Neural progenitor cell (in vitro differentiated cells): ENCODE data around the gene CEP135. TPM values are rescaled to one million over a fixed set of nuclear protein-coding genes. Genes with fewer than 3 reads are reported as not detected.

Experiments used
- DNase-seq: peaks from one replicate; pipeline ENCODE4 v3.0.0-alpha.2; 2016; ENCODE audit warnings: low spot score
- H2AFZ ChIP-seq: fragments of 200-600 bp; sonication (generic); replicated peaks from 2 replicates; pipeline ENCODE4 v1.6.1; 2016; ENCODE audit warnings: antibody characterized with exemption
- H3F3A ChIP-seq: fragments of 200-600 bp; sonication (generic); 2 replicates; pipeline ENCODE4 v1.6.1; 2016; ENCODE audit warnings: antibody characterized with exemption, low read depth
- H3K27ac ChIP-seq: fragments of 200-600 bp; sonication (generic); 2 replicates; pipeline ENCODE4 v1.5.1; 2016; ENCODE audit warnings: mild to moderate bottlenecking
- H3K27me3 ChIP-seq: fragments of 200-600 bp; sonication (generic); 2 replicates; pipeline ENCODE4 v1.6.1; 2016; ENCODE audit warnings: mild to moderate bottlenecking, moderate library complexity
- H3K36me3 ChIP-seq: fragments of 200-600 bp; sonication (generic); 2 replicates; pipeline ENCODE4 v1.5.1; 2016
- H3K4me1 ChIP-seq: fragments of 200-600 bp; sonication (generic); 2 replicates; pipeline ENCODE4 v1.6.1; 2016; ENCODE audit warnings: mixed run types
- H3K4me2 ChIP-seq: fragments of 200-600 bp; sonication (generic); 2 replicates; pipeline ENCODE4 v1.6.1; 2016
- H3K4me3 ChIP-seq: fragments of 200-600 bp; sonication (generic); 2 replicates; pipeline ENCODE4 v1.5.1; 2016
- H3K79me2 ChIP-seq: fragments of 200-600 bp; sonication (generic); 2 replicates; pipeline ENCODE4 v1.6.1; 2016; ENCODE audit warnings: low read depth
- H3K9ac ChIP-seq: fragments of 200-600 bp; sonication (generic); 2 replicates; pipeline ENCODE4 v1.6.1; 2016
- H3K9me3 ChIP-seq: fragments of 200-600 bp; sonication (generic); 2 replicates; pipeline ENCODE4 v1.5.1; 2016; ENCODE audit warnings: low read depth
- H4K20me1 ChIP-seq: fragments of 200-600 bp; sonication (generic); 2 replicates; pipeline ENCODE4 v1.6.1; 2016; ENCODE audit warnings: low read depth
- H3K27ac Mint-ChIP-seq: 3 replicates; pipeline ENCODE4 v1.8.0; 2021; ENCODE audit warnings: mixed read lengths
- H3K27me3 Mint-ChIP-seq: 2 replicates; pipeline ENCODE4 v1.8.0; 2022; ENCODE audit warnings: low read depth, mild to moderate bottlenecking, inconsistent platforms, moderate library complexity, mixed read lengths; ENCODE audit not compliant: insufficient read depth
- H3K36me3 Mint-ChIP-seq: 3 replicates; pipeline ENCODE4 v1.8.0; 2021; ENCODE audit warnings: mixed read lengths
- H3K4me1 Mint-ChIP-seq: 3 replicates; pipeline ENCODE4 v1.8.0; 2021; ENCODE audit warnings: mixed read lengths
- H3K4me3 Mint-ChIP-seq: 3 replicates; pipeline ENCODE4 v1.8.0; 2021; ENCODE audit warnings: mild to moderate bottlenecking, moderate library complexity, mixed read lengths
- H3K9me3 Mint-ChIP-seq: 3 replicates; pipeline ENCODE4 v1.8.0; 2020; ENCODE audit warnings: mixed read lengths
- EZH2 ChIP-seq: fragments of 200-600 bp; sonication (generic); IDR thresholded peaks from 2 replicates; pipeline ENCODE4 v1.6.1; 2017; ENCODE audit warnings: antibody characterized with exemption, mild to moderate bottlenecking, moderate library complexity
- EZH2phosphoT487 ChIP-seq: fragments of 200-600 bp; sonication (generic); IDR thresholded peaks from 2 replicates; pipeline ENCODE4 v1.6.1; 2017; ENCODE audit warnings: antibody characterized with exemption
- total RNA-seq: library from RNA; depleted of rRNA; stranded (reverse); fragments of >200 nt; gene quantifications from 2 replicates; pipeline ENCODE4 v1.2.3, GENCODE V29; 2015; ENCODE audit warnings: low replicate concordance
- TF ChIP-seq, protein P1 (sequence below): fragments of 200-600 bp; sonication (generic); IDR thresholded peaks from 2 replicates; pipeline ENCODE4 v1.5.1; 2017; ENCODE audit warnings: antibody characterized with exemption, mild to moderate bottlenecking

Gene CEP135
- total RNA-seq, 1 donor from 2014 or later = 40.4 TPM

DNA sequence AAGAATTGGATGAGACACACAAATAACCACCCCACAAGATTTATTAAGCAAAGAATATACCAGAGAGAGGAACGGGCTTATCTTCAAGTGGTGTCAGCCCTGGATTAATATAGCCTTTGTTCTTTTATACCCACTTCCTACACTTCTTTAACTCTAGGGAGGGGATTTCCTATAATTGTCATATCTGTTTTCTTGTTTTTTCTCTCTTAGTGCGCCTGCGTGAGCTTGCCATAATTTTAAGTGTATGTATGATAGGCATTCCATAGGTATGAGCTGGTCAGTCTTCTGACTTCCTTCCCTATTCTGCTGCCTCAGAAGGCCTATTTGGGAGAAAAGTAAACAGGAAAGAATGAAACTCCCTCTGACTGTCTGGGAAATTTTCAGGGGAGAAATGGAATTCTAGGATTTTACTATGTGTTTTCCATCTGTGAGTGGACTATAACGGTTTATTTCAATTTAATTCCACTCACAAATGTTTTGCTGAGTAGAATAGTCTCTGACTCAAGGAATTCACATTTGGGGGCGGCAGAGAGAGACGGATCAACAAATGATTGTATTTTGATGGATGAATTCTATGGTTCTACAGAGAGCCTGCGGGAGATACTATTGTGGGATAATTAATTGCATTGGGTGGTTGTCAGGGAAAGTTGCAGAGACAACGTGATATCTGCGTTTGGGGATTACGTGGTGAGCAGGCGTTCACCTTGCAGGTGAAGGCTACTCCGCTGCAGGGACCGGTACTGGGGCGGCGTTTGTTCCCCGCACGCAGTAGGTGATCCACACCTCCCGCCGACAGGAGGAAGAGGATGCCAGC lies 626 bp upstream of the CEP135 start:
- Mint-ChIP-seq H3K4me3 (peak overlapping the region; percentile 96), H3K27ac (peak overlapping the region; percentile 29), H3K36me3 (peaks cover 4% of the 10 kb centered on the region), H3K27me3 (no peaks in the 10 kb centered on the region), H3K4me1 (peaks cover 17% of the 10 kb centered on the region), H3K9me3 (no peaks in the 10 kb centered on the region)
- H3K4me1 ChIP-seq = peaks cover 17% of the 10 kb centered on the region
- H3K27ac ChIP-seq = no peak overlapping the region
- no peak overlapping the region for H3K9ac ChIP-seq
- peak overlapping the region; percentile 89 for H2AFZ ChIP-seq
- H3K27me3 ChIP-seq = no peaks in the 10 kb centered on the region
- peak overlapping the region; percentile 65 for H3K4me3 ChIP-seq
- peaks cover 34% of the 10 kb centered on the region for H3K79me2 ChIP-seq
- peaks cover 7% of the 10 kb centered on the region for H3K36me3 ChIP-seq
- H3F3A ChIP-seq = peaks cover 32% of the 10 kb centered on the region
- H3K9me3 ChIP-seq = no peaks in the 10 kb centered on the region
- H3K4me2 ChIP-seq = peak overlapping the region; percentile 95
- DNase-seq = no peak
- TF ChIP-seq, protein P1, sequence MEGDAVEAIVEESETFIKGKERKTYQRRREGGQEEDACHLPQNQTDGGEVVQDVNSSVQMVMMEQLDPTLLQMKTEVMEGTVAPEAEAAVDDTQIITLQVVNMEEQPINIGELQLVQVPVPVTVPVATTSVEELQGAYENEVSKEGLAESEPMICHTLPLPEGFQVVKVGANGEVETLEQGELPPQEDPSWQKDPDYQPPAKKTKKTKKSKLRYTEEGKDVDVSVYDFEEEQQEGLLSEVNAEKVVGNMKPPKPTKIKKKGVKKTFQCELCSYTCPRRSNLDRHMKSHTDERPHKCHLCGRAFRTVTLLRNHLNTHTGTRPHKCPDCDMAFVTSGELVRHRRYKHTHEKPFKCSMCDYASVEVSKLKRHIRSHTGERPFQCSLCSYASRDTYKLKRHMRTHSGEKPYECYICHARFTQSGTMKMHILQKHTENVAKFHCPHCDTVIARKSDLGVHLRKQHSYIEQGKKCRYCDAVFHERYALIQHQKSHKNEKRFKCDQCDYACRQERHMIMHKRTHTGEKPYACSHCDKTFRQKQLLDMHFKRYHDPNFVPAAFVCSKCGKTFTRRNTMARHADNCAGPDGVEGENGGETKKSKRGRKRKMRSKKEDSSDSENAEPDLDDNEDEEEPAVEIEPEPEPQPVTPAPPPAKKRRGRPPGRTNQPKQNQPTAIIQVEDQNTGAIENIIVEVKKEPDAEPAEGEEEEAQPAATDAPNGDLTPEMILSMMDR = no peak
- no peak for TF ChIP-seq EZH2
- no peak for TF ChIP-seq EZH2phosphoT487
- H4K20me1 ChIP-seq = no peaks in the 10 kb centered on the region

DNA sequence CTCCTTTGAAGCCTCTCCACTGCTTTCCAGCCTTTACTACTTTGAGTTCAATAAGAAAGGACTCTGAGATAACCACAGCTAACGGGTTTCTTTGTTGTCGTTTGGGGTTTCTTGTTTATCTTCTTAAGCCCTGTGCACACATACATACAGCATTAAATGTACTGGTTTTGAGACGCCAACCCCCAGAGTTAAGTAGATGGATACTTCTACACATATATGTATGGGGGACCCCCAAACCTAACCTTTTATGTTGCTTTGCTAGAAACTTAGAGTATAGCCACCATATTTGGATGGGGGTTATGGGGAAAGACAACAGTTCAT lies 697 bp downstream of the CEP135 start:
- Mint-ChIP-seq H3K27ac (peak overlapping the region; percentile 91), H3K4me3 (peak overlapping the region; percentile 96), H3K9me3 (no peaks in the 10 kb centered on the region), H3K4me1 (peaks cover 17% of the 10 kb centered on the region), H3K27me3 (no peaks in the 10 kb centered on the region), H3K36me3 (peaks cover 11% of the 10 kb centered on the region)
- H3K4me2 ChIP-seq = peak overlapping the region; percentile 95
- H3K9ac ChIP-seq = peak overlapping the region; percentile 9
- peak overlapping the region; percentile 80 for H3K27ac ChIP-seq
- no peak for DNase-seq
- H2AFZ ChIP-seq = peak overlapping the region; percentile 59
- H3K36me3 ChIP-seq = peaks cover 14% of the 10 kb centered on the region
- no peaks in the 10 kb centered on the region for H3K9me3 ChIP-seq
- no peaks in the 10 kb centered on the region for H4K20me1 ChIP-seq
- peaks cover 34% of the 10 kb centered on the region for H3K79me2 ChIP-seq
- H3K4me1 ChIP-seq = peaks cover 17% of the 10 kb centered on the region
- TF ChIP-seq EZH2phosphoT487 (no peak), EZH2 (no peak)
- TF ChIP-seq, protein P1 = no peak
- peaks cover 32% of the 10 kb centered on the region for H3F3A ChIP-seq
- H3K27me3 ChIP-seq = no peaks in the 10 kb centered on the region
- peak overlapping the region; percentile 65 for H3K4me3 ChIP-seq

DNA sequence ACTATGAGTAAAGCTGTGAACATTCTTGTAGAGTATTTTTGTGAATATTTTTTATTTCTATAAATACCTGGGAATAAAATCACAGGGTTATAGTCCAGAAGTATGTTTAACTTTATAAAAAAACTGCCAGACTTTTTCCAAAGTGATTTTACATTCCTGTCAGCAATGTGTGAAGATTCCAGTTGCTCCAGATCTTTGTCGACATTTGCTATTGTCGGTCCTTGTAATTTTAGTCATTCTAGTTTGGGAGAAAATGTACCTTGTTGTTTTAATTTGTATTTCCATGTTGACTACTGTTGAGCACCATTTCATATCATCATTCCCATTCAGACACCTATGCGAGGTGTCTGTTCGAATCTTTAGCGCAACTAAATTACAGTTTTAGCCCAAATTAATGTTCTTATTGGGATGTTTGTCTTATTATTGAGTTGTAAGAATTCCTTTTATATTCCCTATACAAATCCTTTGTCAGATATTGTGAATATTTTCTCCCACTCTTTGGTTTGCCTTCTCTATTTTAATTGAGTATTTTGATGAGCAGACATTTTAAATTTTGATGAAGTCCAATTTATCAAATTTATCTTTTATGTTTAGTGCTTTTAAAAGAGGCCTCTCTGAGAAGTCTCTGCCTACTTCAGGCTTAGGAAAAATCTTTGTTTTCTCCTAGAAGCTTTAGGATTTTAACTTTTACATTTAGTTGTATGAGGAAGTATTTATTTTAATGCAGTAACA lies 2.6 kb downstream of the CEP135 start:
- H3K4me1 ChIP-seq = peaks cover 17% of the 10 kb centered on the region
- H3K4me2 ChIP-seq = peak overlapping the region; percentile 95
- H3K9ac ChIP-seq = no peak overlapping the region
- H3K9me3 ChIP-seq = no peaks in the 10 kb centered on the region
- no peak overlapping the region for H3K4me3 ChIP-seq
- H4K20me1 ChIP-seq = no peaks in the 10 kb centered on the region
- no peak overlapping the region for H2AFZ ChIP-seq
- peaks cover 17% of the 10 kb centered on the region for H3K36me3 ChIP-seq
- no peaks in the 10 kb centered on the region for H3K27me3 Mint-ChIP-seq
- H3K36me3 Mint-ChIP-seq = peaks cover 18% of the 10 kb centered on the region
- peaks cover 17% of the 10 kb centered on the region for H3K4me1 Mint-ChIP-seq
- no peak overlapping the region for H3K4me3 Mint-ChIP-seq
- H3K79me2 ChIP-seq = peaks cover 34% of the 10 kb centered on the region
- TF ChIP-seq EZH2phosphoT487 (no peak), EZH2 (no peak)
- TF ChIP-seq, protein P1 = no peak
- no peaks in the 10 kb centered on the region for H3K9me3 Mint-ChIP-seq
- H3F3A ChIP-seq = peaks cover 32% of the 10 kb centered on the region
- H3K27ac ChIP-seq = no peak overlapping the region
- no peak for DNase-seq
- H3K27me3 ChIP-seq = no peaks in the 10 kb centered on the region
- no peak overlapping the region for H3K27ac Mint-ChIP-seq
